Fibroblast of upper back skin (primary cell): ENCODE results near the gene SPTBN2.

Source experiments
- DNase-seq: peaks from one replicate; pipeline ENCODE4 v3.0.0-alpha.2; 2013

SPTBN2 gene

GRCh38 chr11:66723693-66724092, 5.3 kb downstream of the SPTBN2 start:
- no peak for DNase-seq

GRCh38 chr11:66722745-66723651, 6.0 kb downstream of the SPTBN2 start:
- no peak for DNase-seq

GRCh38 chr11:66721939-66722338, 7.1 kb downstream of the SPTBN2 start:
- DNase-seq, result no peak

GRCh38 chr11:66720899-66721470, 8.0 kb downstream of the SPTBN2 start:
- no peak for DNase-seq

GRCh38 chr11:66720223-66720898, 8.7 kb downstream of the SPTBN2 start:
- peak; percentile 39 for DNase-seq

GRCh38 chr11:66719111-66719872, 9.7 kb downstream of the SPTBN2 start:
- DNase-seq, result no peak

GRCh38 chr11:66718320-66718971, 10.6 kb downstream of the SPTBN2 start:
- DNase-seq, result no peak

- DNase-seq, result no peak
Observed at GRCh38 chr11:66717925-66718319, 11.1 kb downstream of the SPTBN2 start.

DNA sequence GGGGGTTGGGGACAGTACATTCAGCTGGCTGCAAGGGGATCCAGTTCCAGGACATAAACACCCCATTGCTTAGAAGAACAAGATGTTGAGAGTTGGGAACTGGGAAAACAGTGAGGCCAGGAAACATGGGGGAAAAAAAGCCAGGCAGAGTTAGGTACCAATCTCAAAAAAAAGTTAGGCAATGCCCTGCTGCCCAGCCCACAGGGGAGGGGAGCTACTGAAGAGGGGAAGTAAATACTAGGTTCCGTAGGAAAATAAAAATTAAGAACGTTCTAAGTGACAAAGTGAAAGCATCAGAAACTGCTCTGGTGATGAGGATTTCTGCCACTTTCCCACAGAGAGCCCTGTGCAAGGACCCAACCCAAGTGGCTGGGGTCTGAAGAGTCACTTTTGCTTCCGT, 12.0 kb downstream of the SPTBN2 start:
- no peak for DNase-seq

DNA sequence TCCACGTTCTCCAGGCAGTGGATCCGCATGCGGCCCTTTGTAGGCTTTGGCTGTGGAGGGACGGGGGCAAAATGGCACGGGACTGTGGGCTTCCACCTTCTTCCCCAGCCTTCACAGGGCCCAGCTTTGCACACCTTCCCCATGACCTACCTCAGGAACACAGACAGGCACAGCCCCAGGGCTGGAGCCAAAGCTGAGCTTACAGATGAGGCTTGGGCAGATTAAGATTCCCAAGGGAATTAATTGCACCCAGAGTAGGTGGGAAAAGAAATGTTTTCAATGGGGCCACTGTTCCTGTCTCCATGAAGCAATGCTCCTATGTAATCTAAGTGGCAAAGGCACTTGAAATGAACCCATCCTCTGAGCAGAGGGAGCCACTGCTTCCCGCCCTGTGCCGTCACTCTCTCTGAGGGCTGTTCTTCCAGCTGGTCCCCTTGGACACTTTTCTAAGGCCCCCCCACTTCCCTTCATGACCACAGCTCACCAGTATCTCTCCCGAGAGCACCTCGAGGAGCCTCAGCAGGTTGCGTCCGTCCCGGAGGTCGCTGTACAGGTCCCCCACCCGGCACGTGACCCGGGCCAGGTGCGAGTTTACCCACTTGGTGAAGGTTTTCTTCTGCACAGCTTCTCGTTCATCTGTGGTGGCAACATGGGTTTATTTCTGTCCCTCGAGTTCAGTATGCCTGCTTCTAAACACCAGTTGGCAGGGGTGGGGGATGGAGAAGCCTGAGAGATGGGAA, 13.5 kb downstream of the SPTBN2 start:
- no peak for DNase-seq

DNA sequence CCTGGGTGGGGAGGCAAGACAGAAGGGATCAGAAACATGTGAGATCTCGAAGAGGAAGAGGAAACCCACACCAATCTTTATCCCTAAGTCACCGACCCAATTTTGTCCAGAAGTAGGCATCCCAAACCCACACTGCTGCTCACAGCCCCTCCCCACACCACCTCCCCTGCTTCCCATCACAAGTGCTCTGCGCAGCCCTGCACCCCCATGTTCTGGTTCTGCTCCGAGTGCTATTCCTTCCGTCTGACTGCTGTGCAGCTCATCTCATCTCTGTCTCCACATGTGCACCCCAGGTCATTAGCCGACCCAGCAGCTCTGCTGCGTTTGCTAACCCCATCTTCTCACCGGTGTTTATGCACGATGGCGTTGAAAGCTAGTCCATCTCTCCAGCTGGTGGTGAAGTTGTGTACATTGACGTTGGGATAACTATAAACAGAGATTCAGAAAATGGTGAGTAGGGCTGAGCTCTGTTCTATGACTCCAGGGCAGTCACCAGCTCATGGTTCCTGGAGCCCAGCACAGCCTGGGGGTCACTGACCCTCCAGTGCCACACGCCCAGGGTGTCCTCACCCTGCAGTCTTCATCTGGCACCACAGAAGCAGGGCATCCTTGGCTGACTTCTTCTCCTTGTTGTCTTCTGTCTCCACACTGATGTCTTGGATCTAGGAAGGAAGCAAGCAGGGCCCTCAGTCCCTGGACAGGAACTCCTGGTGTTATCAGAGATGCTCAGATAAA, 15.1 kb downstream of the SPTBN2 start:
- no peak for DNase-seq

DNA sequence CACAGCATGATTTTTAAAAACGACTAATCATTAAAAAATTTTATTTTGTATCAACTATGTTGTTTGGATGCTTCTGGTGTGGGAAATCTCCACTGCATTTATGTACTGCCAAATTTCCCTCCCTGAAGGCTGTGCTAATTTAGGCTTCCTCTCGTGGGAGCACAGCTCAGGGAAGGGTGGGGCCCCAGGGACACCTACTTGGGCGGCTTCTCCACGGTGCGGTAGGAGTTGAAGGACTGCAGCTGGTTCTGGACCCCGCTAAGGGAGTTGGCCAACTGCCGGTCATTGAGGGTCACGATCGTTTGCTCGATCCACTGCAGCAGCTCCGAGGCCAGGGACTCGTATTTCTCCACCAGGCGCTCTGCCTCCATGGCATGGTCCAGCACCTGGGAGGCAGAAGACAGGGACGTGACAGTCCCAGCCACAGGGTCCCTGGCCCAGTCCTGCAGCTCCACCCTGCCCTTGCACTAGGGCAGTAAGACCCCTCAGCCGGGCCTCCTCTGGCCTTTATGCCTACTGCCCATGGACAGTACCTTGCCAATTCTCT, 18.6 kb downstream of the SPTBN2 start:
- no peak for DNase-seq

GRCh38 chr11:66708701-66709100, 20.3 kb downstream of the SPTBN2 start:
- no peak for DNase-seq

- DNase-seq, result no peak
Observed at GRCh38 chr11:66708094-66708493, 20.9 kb downstream of the SPTBN2 start.

DNA sequence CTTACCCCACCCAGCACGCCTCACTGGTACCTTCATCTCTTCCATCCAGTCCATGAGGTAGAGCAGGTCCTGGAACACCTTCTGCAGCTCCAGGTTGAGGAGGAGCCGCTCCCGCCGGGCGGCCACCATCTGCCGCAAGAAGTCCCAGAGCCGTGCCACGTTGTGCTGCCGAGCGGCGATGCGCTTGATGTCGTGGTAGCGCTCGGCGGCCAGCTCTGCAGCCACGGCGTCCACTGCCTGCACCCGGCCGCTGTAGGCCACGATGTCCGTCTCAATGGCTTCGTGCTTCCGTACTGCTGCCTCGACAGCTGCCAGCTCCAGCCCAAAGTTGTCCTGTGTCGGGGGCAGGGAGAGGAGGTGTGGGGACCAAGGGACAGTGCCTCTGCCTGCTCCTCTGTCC, 21.5 kb downstream of the SPTBN2 start:
- DNase-seq, result no peak

DNA sequence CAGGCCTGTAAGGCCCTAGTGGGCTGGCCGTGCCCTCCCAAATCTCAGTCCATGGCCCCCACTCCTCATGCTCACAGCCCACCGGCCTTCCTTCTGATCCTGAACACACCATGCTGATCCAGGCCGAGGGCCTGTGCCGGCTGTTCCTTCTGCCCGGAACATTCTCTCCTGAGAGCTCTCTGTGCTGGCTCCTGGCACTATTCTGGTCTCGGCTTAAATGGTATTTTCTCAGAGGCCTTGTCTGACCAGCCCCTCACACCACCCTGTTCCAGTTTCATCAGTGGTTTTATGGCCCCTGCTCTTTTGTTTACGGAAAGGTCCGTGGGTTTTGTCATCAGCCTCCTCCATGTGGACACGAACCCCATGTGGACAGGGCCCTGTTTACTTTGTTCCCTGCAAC, 22.0 kb downstream of the SPTBN2 start:
- DNase-seq, result no peak

DNA sequence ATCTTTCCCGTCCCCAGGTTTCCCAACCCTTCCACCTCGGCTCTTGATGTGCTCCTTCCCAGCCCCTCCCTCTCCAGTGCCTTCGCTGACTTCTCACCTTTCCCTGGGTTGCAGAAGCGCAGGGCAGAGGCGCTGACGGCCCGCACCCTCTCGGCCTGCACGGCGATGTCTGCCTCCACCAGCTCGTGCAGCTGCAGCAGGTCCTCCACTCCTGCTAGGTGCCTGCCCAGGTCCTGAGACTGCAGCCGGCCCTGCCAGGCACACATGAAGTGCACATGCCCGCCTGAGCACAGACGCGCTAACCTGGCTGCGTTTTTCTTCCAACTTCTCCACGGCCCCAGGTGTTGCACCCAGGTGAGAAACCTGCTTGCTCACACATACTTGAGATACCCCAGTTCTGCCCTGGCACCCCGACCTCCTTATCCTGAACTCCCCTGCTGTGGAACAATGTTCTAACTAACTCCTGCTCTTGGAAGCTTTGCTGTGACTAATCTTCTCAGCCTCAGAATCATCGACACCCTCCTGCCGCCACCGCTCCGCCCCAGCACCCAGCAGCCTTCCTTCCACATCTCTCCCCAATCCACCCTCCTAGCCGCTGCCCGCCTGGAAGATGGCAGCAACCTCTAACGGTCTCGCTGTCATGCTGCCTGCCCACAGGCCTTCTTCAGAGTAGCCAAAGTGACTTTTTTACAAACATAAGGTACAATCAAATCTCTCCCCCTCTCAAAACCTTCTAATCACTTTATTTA, 23.3 kb downstream of the SPTBN2 start:
- DNase-seq, result no peak

- no peak for DNase-seq
Observed at GRCh38 chr11:66704659-66705360, 24.2 kb downstream of the SPTBN2 start.
